MM.1S (cell line): ENCODE results near the gene KCNK13.

Experiments used
- EZH2 ChIP-seq: fragments of 300-600 bp; sonication (generic); optimal IDR thresholded peaks from 2 replicates; pipeline ENCODE3; 2017; ENCODE audit warnings: low read depth, mild to moderate bottlenecking, antibody characterized with exemption, low read length, mixed read lengths
- EZH2phosphoT487 ChIP-seq: fragments of 300-600 bp; sonication (generic); IDR thresholded peaks from 2 replicates; pipeline ENCODE4 v1.6.1; 2018; ENCODE audit warnings: antibody characterized with exemption, low read length
- TF ChIP-seq, protein P1 (sequence below): fragments of 300-600 bp; sonication (generic); IDR thresholded peaks from 2 replicates; pipeline ENCODE4 v1.5.1; 2016; ENCODE audit warnings: antibody characterized with exemption, low read length, mixed read lengths

DNA sequence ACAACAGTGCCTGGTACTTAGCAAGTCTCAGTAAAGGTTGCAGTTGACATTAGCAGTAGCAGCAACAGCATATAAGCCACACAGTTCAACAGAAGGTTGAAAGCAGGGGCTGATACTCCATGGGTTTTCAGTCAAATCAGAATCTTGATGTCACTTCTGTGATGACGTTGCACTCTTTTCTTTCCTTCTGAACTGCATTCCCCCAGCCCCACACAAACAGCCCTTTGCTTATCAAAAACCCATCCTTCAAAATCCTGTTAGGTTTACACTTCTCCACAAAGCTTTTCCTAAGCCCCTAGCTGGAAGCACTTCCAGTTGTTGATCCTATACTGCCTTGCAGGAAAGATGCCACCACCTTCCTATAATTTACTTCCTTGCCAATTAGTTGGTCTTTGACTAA is 34.0 kb upstream of the KCNK13 start:
- TF ChIP-seq, protein P1, sequence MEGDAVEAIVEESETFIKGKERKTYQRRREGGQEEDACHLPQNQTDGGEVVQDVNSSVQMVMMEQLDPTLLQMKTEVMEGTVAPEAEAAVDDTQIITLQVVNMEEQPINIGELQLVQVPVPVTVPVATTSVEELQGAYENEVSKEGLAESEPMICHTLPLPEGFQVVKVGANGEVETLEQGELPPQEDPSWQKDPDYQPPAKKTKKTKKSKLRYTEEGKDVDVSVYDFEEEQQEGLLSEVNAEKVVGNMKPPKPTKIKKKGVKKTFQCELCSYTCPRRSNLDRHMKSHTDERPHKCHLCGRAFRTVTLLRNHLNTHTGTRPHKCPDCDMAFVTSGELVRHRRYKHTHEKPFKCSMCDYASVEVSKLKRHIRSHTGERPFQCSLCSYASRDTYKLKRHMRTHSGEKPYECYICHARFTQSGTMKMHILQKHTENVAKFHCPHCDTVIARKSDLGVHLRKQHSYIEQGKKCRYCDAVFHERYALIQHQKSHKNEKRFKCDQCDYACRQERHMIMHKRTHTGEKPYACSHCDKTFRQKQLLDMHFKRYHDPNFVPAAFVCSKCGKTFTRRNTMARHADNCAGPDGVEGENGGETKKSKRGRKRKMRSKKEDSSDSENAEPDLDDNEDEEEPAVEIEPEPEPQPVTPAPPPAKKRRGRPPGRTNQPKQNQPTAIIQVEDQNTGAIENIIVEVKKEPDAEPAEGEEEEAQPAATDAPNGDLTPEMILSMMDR, result no peak
- TF ChIP-seq EZH2phosphoT487 (no peak), EZH2 (no peak)
